ENCODE measurements around the gene CDCA7. TPM values are rescaled to one million over a fixed set of nuclear protein-coding genes. Genes with fewer than 3 reads are reported as not detected.
A peak's percentile ranks its signal among the peaks of the same experiment; 100 is the strongest.

The CDCA7 gene
- total and polyA plus RNA-seq, 2 donors (not counting 3 experiments of a cell fraction or from before 2014, with no cell fraction given) = 14.9 to 29.7 TPM

GRCh38 chr2:173370198-173370597 is 15.5 kb downstream of the CDCA7 start:
- Histone ChIP-seq H3K4me2 (ENCODE audit: insufficient read depth, low read length) (peak overlapping the region; percentile 47), H3K4me1 (ENCODE audit: control insufficient read depth, extremely low read depth, insufficient read depth, low read length) (peaks cover 9% of the 10 kb centered on the region), H2AFZ (ENCODE audit: low read depth, low read length) (peak overlapping the region; percentile 48), H3K36me3 (ENCODE audit: control insufficient read depth in 2 of 2, extremely low read depth in 1 of 2, insufficient read depth in 2 of 2, low read length in 2 of 2) (peaks cover 0 to 7% of the 10 kb centered on the region in 2 experiments), H3K4me3 (replicated peaks in 1 of 3; ENCODE audit: insufficient read depth in 1 of 3, low read depth in 1 of 3, low read length in 3 of 3) (no peak overlapping the region), H3K27me3 (ENCODE audit: control insufficient read depth in 2 of 2, insufficient read depth in 2 of 2, low read length in 2 of 2) (no peaks in the 10 kb centered on the region), H3K9ac (replicated peaks; ENCODE audit: extremely low read depth, insufficient read depth, low read length) (no peak overlapping the region), H4K20me1 (replicated peaks; ENCODE audit: control insufficient read depth, extremely low read depth, insufficient read depth, low read length) (no peaks in the 10 kb centered on the region), H3K79me2 (ENCODE audit: control insufficient read depth, insufficient read depth, low read length) (no peaks in the 10 kb centered on the region), H3K9me3 (replicated peaks; ENCODE audit: control insufficient read depth, insufficient read depth, low read length) (no peaks in the 10 kb centered on the region), H3K27ac (ENCODE audit: insufficient read depth, low read depth, low read length) (peak overlapping the region; percentile 28), H3K9me1 (replicated peaks; ENCODE audit: control insufficient read depth, extremely low read depth, insufficient read depth, low read length) (no peaks in the 10 kb centered on the region)
- no TSS peak for BruUV-seq (replicated peaks)
- DNase-seq (ENCODE audit: low read depth, low spot score) = peak; percentile 37
- no peak for FAIRE-seq
- no peak for TF ChIP-seq GATA2 (IDR thresholded peaks at IDR 0.05; ENCODE audit: insufficient read depth, insufficient read length, low read depth, low read length)
- no peak for TF ChIP-seq POLR2AphosphoS5 (IDR thresholded peaks at IDR 0.05; ENCODE audit: insufficient read depth, low read depth, low read length)
- TF ChIP-seq MAX (IDR thresholded peaks at IDR 0.05; ENCODE audit: insufficient read depth, insufficient read length) = no peak
- TF ChIP-seq EZH2 (IDR thresholded peaks at IDR 0.05; ENCODE audit: borderline replicate concordance, low read depth, low read length, severe bottlenecking) = no peak
- no peak for TF ChIP-seq MYC (IDR thresholded peaks at IDR 0.05; ENCODE audit: low read depth, low read length)
- TF ChIP-seq FOS (IDR thresholded peaks at IDR 0.05; ENCODE audit: borderline replicate concordance, insufficient read depth, low read length) = no peak
- TF ChIP-seq, protein P1, sequence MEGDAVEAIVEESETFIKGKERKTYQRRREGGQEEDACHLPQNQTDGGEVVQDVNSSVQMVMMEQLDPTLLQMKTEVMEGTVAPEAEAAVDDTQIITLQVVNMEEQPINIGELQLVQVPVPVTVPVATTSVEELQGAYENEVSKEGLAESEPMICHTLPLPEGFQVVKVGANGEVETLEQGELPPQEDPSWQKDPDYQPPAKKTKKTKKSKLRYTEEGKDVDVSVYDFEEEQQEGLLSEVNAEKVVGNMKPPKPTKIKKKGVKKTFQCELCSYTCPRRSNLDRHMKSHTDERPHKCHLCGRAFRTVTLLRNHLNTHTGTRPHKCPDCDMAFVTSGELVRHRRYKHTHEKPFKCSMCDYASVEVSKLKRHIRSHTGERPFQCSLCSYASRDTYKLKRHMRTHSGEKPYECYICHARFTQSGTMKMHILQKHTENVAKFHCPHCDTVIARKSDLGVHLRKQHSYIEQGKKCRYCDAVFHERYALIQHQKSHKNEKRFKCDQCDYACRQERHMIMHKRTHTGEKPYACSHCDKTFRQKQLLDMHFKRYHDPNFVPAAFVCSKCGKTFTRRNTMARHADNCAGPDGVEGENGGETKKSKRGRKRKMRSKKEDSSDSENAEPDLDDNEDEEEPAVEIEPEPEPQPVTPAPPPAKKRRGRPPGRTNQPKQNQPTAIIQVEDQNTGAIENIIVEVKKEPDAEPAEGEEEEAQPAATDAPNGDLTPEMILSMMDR (IDR thresholded peaks at IDR 0.05; ENCODE audit: extremely low read depth in 1 of 2, insufficient read depth in 1 of 2, low read depth in 1 of 2, low read length in 2 of 2) = no peak
- no peak for TF ChIP-seq POLR2A (IDR thresholded peaks at IDR 0.05; ENCODE audit: low read depth, low read length)
- no peak for TF ChIP-seq JUN (IDR thresholded peaks at IDR 0.05; ENCODE audit: borderline replicate concordance, insufficient read depth, insufficient read length, low read depth)
- CTCF ChIA-PET = no interaction called here
- intact Hi-C loops (cut with micrococcal nuclease) (no loop called here), dilution Hi-C loops (cut with MboI; ENCODE audit: extremely low pct_ligation_motif_present, low sequenced_read_pairs) (no loop called here)
- POLR2A ChIA-PET = no interaction called here

Data from endothelial cell of umbilical vein (primary cell).